ENCODE data around the gene HMCN2.
"Not testable (repeated sequence)": the region's sequence is repeated elsewhere in the genome, so short reads cannot be mapped to it uniquely, and the experiment has no call there.

HMCN2 gene

GRCh38 chr9:130337318-130337717 lies 71.8 kb downstream of the HMCN2 start:
- no peak for DNase-seq (ENCODE audit: low read depth, low spot score)
- no peak overlapping the region for H3K4me3 ChIP-seq (ENCODE audit: low read depth, low read length)
- in situ Hi-C loops (cut with HindIII; ENCODE audit: low sequenced_read_pairs) = no loop called here
- TF ChIP-seq CTCF (IDR thresholded peaks at IDR 0.05; ENCODE audit: low read depth, low read length) = no peak

GRCh38 chr9:130337784-130338380 lies 72.3 kb downstream of the HMCN2 start:
- DNase-seq (ENCODE audit: low read depth, low spot score) = no peak
- in situ Hi-C loops (cut with HindIII; ENCODE audit: low sequenced_read_pairs) = no loop called here
- no peak for TF ChIP-seq CTCF (IDR thresholded peaks at IDR 0.05; ENCODE audit: low read depth, low read length)
- no peak overlapping the region for H3K4me3 ChIP-seq (ENCODE audit: low read depth, low read length)

- in situ Hi-C loops (cut with HindIII; ENCODE audit: low sequenced_read_pairs); H3K4me3 ChIP-seq (ENCODE audit: low read depth, low read length); DNase-seq (ENCODE audit: low read depth, low spot score): not testable (repeated sequence)
Measured at GRCh38 chr9:130338891-130339290, 73.3 kb downstream of the HMCN2 start.

GRCh38 chr9:130339306-130339705 lies 73.7 kb downstream of the HMCN2 start:
- TF ChIP-seq CTCF (IDR thresholded peaks at IDR 0.05; ENCODE audit: low read depth, low read length) = no peak
- DNase-seq (ENCODE audit: low read depth, low spot score) = no peak
- no peak overlapping the region for H3K4me3 ChIP-seq (ENCODE audit: low read depth, low read length)
- in situ Hi-C loops (cut with HindIII; ENCODE audit: low sequenced_read_pairs) = no loop called here

GRCh38 chr9:130340011-130340410 lies 74.5 kb downstream of the HMCN2 start:
- DNase-seq (ENCODE audit: low read depth, low spot score) = no peak
- no peak overlapping the region for H3K4me3 ChIP-seq (ENCODE audit: low read depth, low read length)
- TF ChIP-seq CTCF (IDR thresholded peaks at IDR 0.05; ENCODE audit: low read depth, low read length) = no peak
- in situ Hi-C loops (cut with HindIII; ENCODE audit: low sequenced_read_pairs) = no loop called here

- DNase-seq (ENCODE audit: low read depth, low spot score); in situ Hi-C loops (cut with HindIII; ENCODE audit: low sequenced_read_pairs); H3K4me3 ChIP-seq (ENCODE audit: low read depth, low read length): not testable (repeated sequence)
Measured at GRCh38 chr9:130340557-130340956, 75.0 kb downstream of the HMCN2 start.

GRCh38 chr9:130341128-130341527 lies 75.6 kb downstream of the HMCN2 start:
- in situ Hi-C loops (cut with HindIII; ENCODE audit: low sequenced_read_pairs) = no loop called here
- no peak for TF ChIP-seq CTCF (IDR thresholded peaks at IDR 0.05; ENCODE audit: low read depth, low read length)
- no peak for DNase-seq (ENCODE audit: low read depth, low spot score)
- H3K4me3 ChIP-seq (ENCODE audit: low read depth, low read length) = no peak overlapping the region
